Measurements from ENCODE around the gene ANKS1B.
A peak's percentile ranks its signal among the peaks of the same experiment; 100 is the strongest.

ANKS1B gene

GRCh38 chr12:99959549-99960170, 25.1 kb downstream of the ANKS1B start:
- no peak for FAIRE-seq

GRCh38 chr12:99957866-99958466, 26.8 kb downstream of the ANKS1B start:
- FAIRE-seq: no peak

- no peak for FAIRE-seq
These were observed 30.0 kb downstream of the ANKS1B start for GRCh38 chr12:99954724-99955123.

GRCh38 chr12:99948370-99948769, 36.4 kb downstream of the ANKS1B start:
- no peak for FAIRE-seq

- no peak for FAIRE-seq
These were observed 38.6 kb downstream of the ANKS1B start for GRCh38 chr12:99946131-99946530.

GRCh38 chr12:99935608-99936007, 49.1 kb downstream of the ANKS1B start:
- FAIRE-seq: no peak

- FAIRE-seq: no peak
These were observed 58.1 kb downstream of the ANKS1B start for GRCh38 chr12:99926511-99927169.

GRCh38 chr12:99920353-99920960, 64.3 kb downstream of the ANKS1B start:
- no peak for FAIRE-seq

- FAIRE-seq: no peak
These were observed 66.9 kb downstream of the ANKS1B start for GRCh38 chr12:99917711-99918402.

GRCh38 chr12:99916555-99916954, 68.2 kb downstream of the ANKS1B start:
- no peak for FAIRE-seq

GRCh38 chr12:99915251-99916082, 69.3 kb downstream of the ANKS1B start:
- no peak for FAIRE-seq

- FAIRE-seq: no peak
These were observed 70.5 kb downstream of the ANKS1B start for GRCh38 chr12:99914206-99914605.

- FAIRE-seq: no peak
These were observed 72.8 kb downstream of the ANKS1B start for GRCh38 chr12:99911967-99912366.

GRCh38 chr12:99911081-99911480, 73.7 kb downstream of the ANKS1B start:
- FAIRE-seq: peak; percentile 92

- FAIRE-seq: no peak
These were observed 74.4 kb downstream of the ANKS1B start for GRCh38 chr12:99910342-99910741.

- FAIRE-seq: no peak
These were observed 77.8 kb downstream of the ANKS1B start for GRCh38 chr12:99906786-99907579.

GRCh38 chr12:99901181-99901580, 83.6 kb downstream of the ANKS1B start:
- FAIRE-seq: no peak

- FAIRE-seq: no peak
These were observed 86.1 kb downstream of the ANKS1B start for GRCh38 chr12:99898645-99899044.

- no peak for FAIRE-seq
These were observed 105.3 kb downstream of the ANKS1B start for GRCh38 chr12:99879439-99879838.

- FAIRE-seq: no peak
These were observed 109.7 kb downstream of the ANKS1B start for GRCh38 chr12:99875081-99875480.

GRCh38 chr12:99870085-99870484, 114.7 kb downstream of the ANKS1B start:
- FAIRE-seq: no peak

GRCh38 chr12:99861731-99862130, 123.0 kb downstream of the ANKS1B start:
- no peak for FAIRE-seq

All from A204.1 (cell line).